GM23338 (cell line): ENCODE measurements around the gene EIF2A. TPM values are rescaled to one million over a fixed set of nuclear protein-coding genes. Genes with fewer than 3 reads are reported as not detected.

Experiments
- ATAC-seq: fragments of 200-7000 bp; cut with Tn5 transposase; 3 replicates; pipeline ENCODE4 v1.9.1; 2020
- DNase-seq: peaks from one replicate; pipeline ENCODE4 v3.0.0-alpha.2; 2015; ENCODE audit warnings: low spot score
- H2AFZ ChIP-seq: fragments of 200-600 bp; sonication (generic); 2 replicates; pipeline ENCODE4 v1.8.0; 2016; ENCODE audit warnings: antibody characterized with exemption, mild to moderate bottlenecking, moderate library complexity
- H3F3A ChIP-seq: fragments of 200-600 bp; sonication (generic); replicated peaks from 2 replicates; pipeline ENCODE4 v1.8.0; 2017; ENCODE audit warnings: antibody characterized with exemption, mixed run types, low read depth
- H3K27ac ChIP-seq: fragments of 200-600 bp; sonication (generic); 2 replicates; pipeline ENCODE4 v1.6.1; 2016; ENCODE audit warnings: low read depth
- H3K27me3 ChIP-seq: fragments of 200-600 bp; sonication (generic); 2 replicates; pipeline ENCODE4 v1.8.0; 2016; ENCODE audit warnings: mild to moderate bottlenecking, mixed run types, moderate library complexity; ENCODE audit not compliant: insufficient read depth
- H3K36me3 ChIP-seq: fragments of 200-600 bp; sonication (generic); 2 replicates; pipeline ENCODE4 v1.8.0; 2016; ENCODE audit warnings: mild to moderate bottlenecking; ENCODE audit not compliant: insufficient read depth
- H3K4me1 ChIP-seq: fragments of 200-600 bp; sonication (generic); 2 replicates; pipeline ENCODE4 v1.8.0; 2016; ENCODE audit warnings: mild to moderate bottlenecking, moderate library complexity; ENCODE audit not compliant: insufficient read depth
- H3K4me2 ChIP-seq: fragments of 200-600 bp; sonication (generic); 2 replicates; pipeline ENCODE4 v1.7.1; 2017; ENCODE audit warnings: mixed run types
- H3K4me3 ChIP-seq: fragments of 200-600 bp; sonication (generic); 2 replicates; pipeline ENCODE4 v1.6.1; 2016; ENCODE audit warnings: mixed run types
- H3K79me2 ChIP-seq: fragments of 200-600 bp; sonication (generic); replicated peaks from 2 replicates; pipeline ENCODE4 v1.8.0; 2017; ENCODE audit warnings: mild to moderate bottlenecking; ENCODE audit not compliant: insufficient read depth
- H3K9me2 ChIP-seq: fragments of 200-600 bp; sonication (generic); 2 replicates; pipeline ENCODE4 v1.8.0; 2017; ENCODE audit not compliant: insufficient read depth
- H4K20me1 ChIP-seq: fragments of 200-600 bp; sonication (generic); replicated peaks from 2 replicates; pipeline ENCODE4 v1.8.0; 2017; ENCODE audit warnings: mild to moderate bottlenecking; ENCODE audit not compliant: insufficient read depth
- H3K27ac Mint-ChIP-seq: 2 replicates; pipeline ENCODE4 v1.8.0; 2020; ENCODE audit warnings: inconsistent platforms, mild to moderate bottlenecking, moderate library complexity, mixed read lengths
- H3K27me3 Mint-ChIP-seq: 3 replicates; pipeline ENCODE4 v1.8.0; 2022; ENCODE audit warnings: low read depth, mild to moderate bottlenecking, moderate library complexity, mixed read lengths, inconsistent platforms; ENCODE audit not compliant: insufficient read depth, poor library complexity
- H3K36me3 Mint-ChIP-seq: 3 replicates; pipeline ENCODE4 v1.8.0; 2021; ENCODE audit warnings: low read depth, mild to moderate bottlenecking, inconsistent platforms, moderate library complexity, mixed read lengths
- H3K4me1 Mint-ChIP-seq: 3 replicates; pipeline ENCODE4 v1.8.0; 2020; ENCODE audit warnings: mild to moderate bottlenecking, inconsistent platforms, mixed read lengths
- H3K4me3 Mint-ChIP-seq: 3 replicates; pipeline ENCODE4 v1.8.0; 2021; ENCODE audit warnings: moderate library complexity, mild to moderate bottlenecking, inconsistent platforms, mixed read lengths
- H3K9me3 Mint-ChIP-seq: 3 replicates; pipeline ENCODE4 v1.8.0; 2020; ENCODE audit warnings: moderate library complexity, mild to moderate bottlenecking, inconsistent platforms, mixed read lengths
- CREB1 ChIP-seq: fragments of 250-450 bp; sonication (Bioruptor Pico); IDR thresholded peaks from 2 replicates; pipeline ENCODE4 v1.5.0; 2020; ENCODE audit warnings: low read depth, mild to moderate bottlenecking, moderate library complexity
- EZH2 ChIP-seq: fragments of 200-600 bp; sonication (generic); IDR thresholded peaks from one replicate; pipeline ENCODE4 v1.8.0; 2017; ENCODE audit warnings: antibody characterized with exemption, mild to moderate bottlenecking, low read depth; ENCODE audit not compliant: unreplicated experiment
- EZH2phosphoT487 ChIP-seq: fragments of 200-600 bp; sonication (generic); IDR thresholded peaks from one replicate; pipeline ENCODE4 v1.8.1; 2018; ENCODE audit warnings: antibody characterized with exemption; ENCODE audit not compliant: unreplicated experiment
- JUNB ChIP-seq: IDR thresholded peaks from one replicate; pipeline ENCODE4 v1.6.1; 2016; ENCODE audit warnings: antibody characterized with exemption; ENCODE audit not compliant: unreplicated experiment
- NANOG ChIP-seq: IDR thresholded peaks from 2 replicates; pipeline ENCODE4 v1.6.1; 2016; ENCODE audit warnings: antibody characterized with exemption, borderline replicate concordance
- POLR2AphosphoS5 ChIP-seq: IDR thresholded peaks from 2 replicates; pipeline ENCODE4 v1.6.1; 2016; ENCODE audit warnings: antibody characterized with exemption, low read depth
- STAT1 ChIP-seq: IDR thresholded peaks from one replicate; pipeline ENCODE4 v1.6.1; 2016; ENCODE audit warnings: antibody characterized with exemption; ENCODE audit not compliant: unreplicated experiment
- ZNF114 ChIP-seq: fragments of 250-450 bp; sonication (Bioruptor Pico); IDR thresholded peaks from 2 replicates; pipeline ENCODE4 v1.5.0; 2020; ENCODE audit warnings: mild to moderate bottlenecking, moderate library complexity
- ZNF331 ChIP-seq: fragments of 250-450 bp; sonication (Bioruptor Pico); IDR thresholded peaks from 2 replicates; pipeline ENCODE4 v1.5.0; 2020; ENCODE audit warnings: low read depth, mild to moderate bottlenecking, moderate library complexity
- polyA plus RNA-seq: library from polyadenylated mRNA; unstranded; fragments of >200 nt; fragmentation: Nextera tagmentation; extraction: Ambion mirVana; gene quantifications from 2 replicates; pipeline ENCODE4 v1.2.1, GENCODE V29; 2016
- total RNA-seq: library from RNA; depleted of rRNA; stranded (reverse); fragments of >200 nt; shearing (Covaris generic); gene quantifications from 2 replicates; pipeline ENCODE4 v1.2.3, GENCODE V29; 2014
- TF ChIP-seq, protein P1 (sequence below): fragments of 250-450 bp; sonication (Bioruptor Pico); IDR thresholded peaks from 2 replicates; pipeline ENCODE4 v1.5.0; 2020; ENCODE audit warnings: mild to moderate bottlenecking, moderate library complexity
- TF ChIP-seq, protein P2 (sequence below): IDR thresholded peaks from 2 replicates; pipeline ENCODE4 v1.6.1; 2016; ENCODE audit warnings: antibody characterized with exemption

The EIF2A gene
- total and polyA plus RNA-seq, 2 experiments from 2014 or later, result 95.2 to 153 TPM

GRCh38 chr3:150556792-150557191 is 10.2 kb downstream of the EIF2A start:
- no peaks in the 10 kb centered on the region for H3K9me3 Mint-ChIP-seq
- Histone ChIP-seq H3K27ac (no peak overlapping the region), H3K36me3 (peaks cover 28% of the 10 kb centered on the region; the same call in 1 of the 2 replicates), H2AFZ (no peak overlapping the region), H3K79me2 (peaks cover 45% of the 10 kb centered on the region), H3K4me1 (no peaks in the 10 kb centered on the region), H4K20me1 (peaks cover 19% of the 10 kb centered on the region), H3F3A (no peaks in the 10 kb centered on the region), H3K4me2 (no peak overlapping the region), H3K9me2 (no peaks in the 10 kb centered on the region), H3K4me3 (no peak overlapping the region), H3K27me3 (no peaks in the 10 kb centered on the region)
- no peak for DNase-seq
- ATAC-seq, result no peak
- no peak overlapping the region for H3K27ac Mint-ChIP-seq
- H3K4me3 Mint-ChIP-seq, result no peak overlapping the region
- TF ChIP-seq CREB1, result no peak
- no peak for TF ChIP-seq EZH2phosphoT487
- TF ChIP-seq, protein P1, sequence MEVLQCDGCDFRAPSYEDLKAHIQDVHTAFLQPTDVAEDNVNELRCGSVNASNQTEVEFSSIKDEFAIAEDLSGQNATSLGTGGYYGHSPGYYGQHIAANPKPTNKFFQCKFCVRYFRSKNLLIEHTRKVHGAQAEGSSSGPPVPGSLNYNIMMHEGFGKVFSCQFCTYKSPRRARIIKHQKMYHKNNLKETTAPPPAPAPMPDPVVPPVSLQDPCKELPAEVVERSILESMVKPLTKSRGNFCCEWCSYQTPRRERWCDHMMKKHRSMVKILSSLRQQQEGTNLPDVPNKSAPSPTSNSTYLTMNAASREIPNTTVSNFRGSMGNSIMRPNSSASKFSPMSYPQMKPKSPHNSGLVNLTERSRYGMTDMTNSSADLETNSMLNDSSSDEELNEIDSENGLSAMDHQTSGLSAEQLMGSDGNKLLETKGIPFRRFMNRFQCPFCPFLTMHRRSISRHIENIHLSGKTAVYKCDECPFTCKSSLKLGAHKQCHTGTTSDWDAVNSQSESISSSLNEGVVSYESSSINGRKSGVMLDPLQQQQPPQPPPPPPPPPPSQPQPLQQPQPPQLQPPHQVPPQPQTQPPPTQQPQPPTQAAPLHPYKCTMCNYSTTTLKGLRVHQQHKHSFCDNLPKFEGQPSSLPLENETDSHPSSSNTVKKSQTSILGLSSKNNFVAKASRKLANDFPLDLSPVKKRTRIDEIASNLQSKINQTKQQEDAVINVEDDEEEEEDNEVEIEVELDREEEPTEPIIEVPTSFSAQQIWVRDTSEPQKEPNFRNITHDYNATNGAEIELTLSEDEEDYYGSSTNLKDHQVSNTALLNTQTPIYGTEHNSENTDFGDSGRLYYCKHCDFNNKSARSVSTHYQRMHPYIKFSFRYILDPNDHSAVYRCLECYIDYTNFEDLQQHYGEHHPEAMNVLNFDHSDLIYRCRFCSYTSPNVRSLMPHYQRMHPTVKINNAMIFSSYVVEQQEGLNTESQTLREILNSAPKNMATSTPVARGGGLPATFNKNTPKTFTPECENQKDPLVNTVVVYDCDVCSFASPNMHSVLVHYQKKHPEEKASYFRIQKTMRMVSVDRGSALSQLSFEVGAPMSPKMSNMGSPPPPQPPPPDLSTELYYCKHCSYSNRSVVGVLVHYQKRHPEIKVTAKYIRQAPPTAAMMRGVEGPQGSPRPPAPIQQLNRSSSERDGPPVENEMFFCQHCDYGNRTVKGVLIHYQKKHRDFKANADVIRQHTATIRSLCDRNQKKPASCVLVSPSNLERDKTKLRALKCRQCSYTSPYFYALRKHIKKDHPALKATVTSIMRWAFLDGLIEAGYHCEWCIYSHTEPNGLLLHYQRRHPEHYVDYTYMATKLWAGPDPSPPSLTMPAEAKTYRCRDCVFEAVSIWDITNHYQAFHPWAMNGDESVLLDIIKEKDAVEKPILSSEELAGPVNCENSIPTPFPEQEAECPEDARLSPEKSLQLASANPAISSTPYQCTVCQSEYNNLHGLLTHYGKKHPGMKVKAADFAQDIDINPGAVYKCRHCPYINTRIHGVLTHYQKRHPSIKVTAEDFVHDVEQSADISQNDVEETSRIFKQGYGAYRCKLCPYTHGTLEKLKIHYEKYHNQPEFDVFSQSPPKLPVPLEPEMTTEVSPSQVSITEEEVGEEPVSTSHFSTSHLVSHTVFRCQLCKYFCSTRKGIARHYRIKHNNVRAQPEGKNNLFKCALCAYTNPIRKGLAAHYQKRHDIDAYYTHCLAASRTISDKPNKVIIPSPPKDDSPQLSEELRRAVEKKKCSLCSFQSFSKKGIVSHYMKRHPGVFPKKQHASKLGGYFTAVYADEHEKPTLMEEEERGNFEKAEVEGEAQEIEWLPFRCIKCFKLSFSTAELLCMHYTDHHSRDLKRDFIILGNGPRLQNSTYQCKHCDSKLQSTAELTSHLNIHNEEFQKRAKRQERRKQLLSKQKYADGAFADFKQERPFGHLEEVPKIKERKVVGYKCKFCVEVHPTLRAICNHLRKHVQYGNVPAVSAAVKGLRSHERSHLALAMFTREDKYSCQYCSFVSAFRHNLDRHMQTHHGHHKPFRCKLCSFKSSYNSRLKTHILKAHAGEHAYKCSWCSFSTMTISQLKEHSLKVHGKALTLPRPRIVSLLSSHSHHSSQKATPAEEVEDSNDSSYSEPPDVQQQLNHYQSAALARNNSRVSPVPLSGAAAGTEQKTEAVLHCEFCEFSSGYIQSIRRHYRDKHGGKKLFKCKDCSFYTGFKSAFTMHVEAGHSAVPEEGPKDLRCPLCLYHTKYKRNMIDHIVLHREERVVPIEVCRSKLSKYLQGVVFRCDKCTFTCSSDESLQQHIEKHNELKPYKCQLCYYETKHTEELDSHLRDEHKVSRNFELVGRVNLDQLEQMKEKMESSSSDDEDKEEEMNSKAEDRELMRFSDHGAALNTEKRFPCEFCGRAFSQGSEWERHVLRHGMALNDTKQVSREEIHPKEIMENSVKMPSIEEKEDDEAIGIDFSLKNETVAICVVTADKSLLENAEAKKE, result no peak
- no peaks in the 10 kb centered on the region for H3K27me3 Mint-ChIP-seq
- H3K4me1 Mint-ChIP-seq, result no peaks in the 10 kb centered on the region
- H3K36me3 Mint-ChIP-seq, result peaks cover 47% of the 10 kb centered on the region

DNA sequence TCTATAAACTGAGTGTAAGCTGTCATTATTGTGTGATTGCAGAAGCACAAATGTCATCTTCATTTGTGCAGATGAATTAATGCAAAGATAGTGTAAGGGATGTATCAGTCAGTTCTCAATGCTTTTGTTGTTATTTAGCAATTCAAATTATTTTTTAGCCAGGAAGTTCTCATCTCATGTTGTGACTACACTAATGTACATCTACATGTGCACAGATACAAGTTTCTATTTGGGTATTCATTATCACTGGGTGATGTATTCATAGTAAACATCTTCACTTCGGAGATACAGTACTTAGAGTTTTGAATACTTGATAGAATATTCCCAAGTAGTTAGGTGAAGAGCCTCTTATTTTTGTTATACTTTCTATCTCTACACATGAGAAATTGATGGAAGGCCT is 11.1 kb downstream of the EIF2A start:
- no peak for ATAC-seq
- no peaks in the 10 kb centered on the region for H3K9me3 Mint-ChIP-seq
- Histone ChIP-seq H3K27ac (no peak overlapping the region), H3K4me3 (no peak overlapping the region), H3K27me3 (no peaks in the 10 kb centered on the region), H3K4me1 (no peaks in the 10 kb centered on the region), H2AFZ (no peak overlapping the region), H3F3A (no peaks in the 10 kb centered on the region), H3K79me2 (peaks cover 35% of the 10 kb centered on the region), H4K20me1 (peaks cover 19% of the 10 kb centered on the region), H3K36me3 (peaks cover 24% of the 10 kb centered on the region; the same call in 1 of the 2 replicates), H3K9me2 (no peaks in the 10 kb centered on the region), H3K4me2 (no peak overlapping the region)
- no peak overlapping the region for H3K4me3 Mint-ChIP-seq
- H3K27ac Mint-ChIP-seq, result no peak overlapping the region
- H3K27me3 Mint-ChIP-seq, result no peaks in the 10 kb centered on the region
- DNase-seq, result no peak
- H3K4me1 Mint-ChIP-seq, result no peaks in the 10 kb centered on the region
- H3K36me3 Mint-ChIP-seq, result peaks cover 45% of the 10 kb centered on the region
- no peak for TF ChIP-seq EZH2phosphoT487
- no peak for TF ChIP-seq ZNF114 (CRISPR knock-in tag)
- TF ChIP-seq JUNB, result no peak
- no peak for TF ChIP-seq STAT1
- TF ChIP-seq, protein P2, sequence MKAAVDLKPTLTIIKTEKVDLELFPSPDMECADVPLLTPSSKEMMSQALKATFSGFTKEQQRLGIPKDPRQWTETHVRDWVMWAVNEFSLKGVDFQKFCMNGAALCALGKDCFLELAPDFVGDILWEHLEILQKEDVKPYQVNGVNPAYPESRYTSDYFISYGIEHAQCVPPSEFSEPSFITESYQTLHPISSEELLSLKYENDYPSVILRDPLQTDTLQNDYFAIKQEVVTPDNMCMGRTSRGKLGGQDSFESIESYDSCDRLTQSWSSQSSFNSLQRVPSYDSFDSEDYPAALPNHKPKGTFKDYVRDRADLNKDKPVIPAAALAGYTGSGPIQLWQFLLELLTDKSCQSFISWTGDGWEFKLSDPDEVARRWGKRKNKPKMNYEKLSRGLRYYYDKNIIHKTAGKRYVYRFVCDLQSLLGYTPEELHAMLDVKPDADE, result no peak
- TF ChIP-seq CREB1, result no peak
- no peak for TF ChIP-seq ZNF331
- TF ChIP-seq EZH2, result no peak
- no peak for TF ChIP-seq POLR2AphosphoS5
- no peak for TF ChIP-seq NANOG
